ENCODE results near the gene GPR52. TPM values are rescaled to one million over a fixed set of nuclear protein-coding genes. Genes with fewer than 3 reads are reported as not detected.

The GPR52 gene
- total and polyA plus RNA-seq, 2 of the 4 experiments (the other 2 are of a cell fraction) = 0.90 TPM; not detected in 1

GRCh38 chr1:174425121-174425520 lies 22.6 kb upstream of the GPR52 start:
- Histone ChIP-seq H3K23ac (ENCODE audit: low read depth, low read length) (no peak overlapping the region), H2BK5ac (ENCODE audit: low read depth, low read length, poor library complexity, severe bottlenecking) (no peak overlapping the region), H3K4ac (ENCODE audit: low read depth, low read length) (no peak overlapping the region), H2AFZ (replicated peaks; ENCODE audit: low read length, poor library complexity) (no peak overlapping the region), H4K91ac (ENCODE audit: insufficient read depth, low read depth, low read length) (no peak overlapping the region), H3K9me1 (ENCODE audit: insufficient read depth, low read length) (no peaks in the 10 kb centered on the region), H3K4me3 (ENCODE audit: insufficient read depth, low read depth, low read length) (no peak overlapping the region), H3K4me2 (ENCODE audit: low read depth, low read length) (no peak overlapping the region), H3K27me3 (ENCODE audit: control insufficient read depth, insufficient read depth, low read length) (no peaks in the 10 kb centered on the region), H3K56ac (ENCODE audit: extremely low read depth, insufficient read depth, low read length) (no peak overlapping the region), H2AK5ac (ENCODE audit: low read depth, low read length) (no peak overlapping the region), H4K5ac (ENCODE audit: low read depth, low read length) (no peak overlapping the region), H3K14ac (replicated peaks; ENCODE audit: low read depth, low read length) (no peak overlapping the region), H3K79me1 (ENCODE audit: low read depth in 1 of 2, low read length in 2 of 2) (no peaks in the 10 kb centered on the region), H2BK15ac (ENCODE audit: low read depth, low read length) (no peak overlapping the region), H4K20me1 (ENCODE audit: insufficient read depth, low read length) (no peaks in the 10 kb centered on the region), H3K9ac (ENCODE audit: low read depth, low read length) (no peak overlapping the region), H3K27ac (ENCODE audit: insufficient read depth, low read length) (no peak overlapping the region), H2AK9ac (replicated peaks; ENCODE audit: low read depth, low read length, poor library complexity) (no peak overlapping the region), H3K4me1 (ENCODE audit: control insufficient read depth, insufficient read depth, low read length) (no peaks in the 10 kb centered on the region), H3K9me3 (ENCODE audit: control insufficient read depth, insufficient read depth, low read length) (no peaks in the 10 kb centered on the region), H3K18ac (ENCODE audit: low read depth, low read length) (no peak overlapping the region), H2BK20ac (ENCODE audit: low read depth, low read length) (no peak overlapping the region), H4K8ac (ENCODE audit: low read depth in 2 of 2, low read length in 2 of 2) (no peak overlapping the region), H2BK120ac (ENCODE audit: low read depth, low read length) (no peak overlapping the region), H3K36me3 (ENCODE audit: control insufficient read depth, insufficient read depth, low read length) (no peaks in the 10 kb centered on the region)
- intact Hi-C loops (cut with micrococcal nuclease) = no loop called here
- no peak for TF ChIP-seq CHD1 (IDR thresholded peaks at IDR 0.05; ENCODE audit: low read depth, low read length)
- TF ChIP-seq RAD21 (IDR thresholded peaks at IDR 0.05; ENCODE audit: low read length) = no peak
- no peak for TF ChIP-seq RCOR1 (IDR thresholded peaks at IDR 0.05; ENCODE audit: insufficient replicate concordance, low read length)
- TF ChIP-seq, protein P1, sequence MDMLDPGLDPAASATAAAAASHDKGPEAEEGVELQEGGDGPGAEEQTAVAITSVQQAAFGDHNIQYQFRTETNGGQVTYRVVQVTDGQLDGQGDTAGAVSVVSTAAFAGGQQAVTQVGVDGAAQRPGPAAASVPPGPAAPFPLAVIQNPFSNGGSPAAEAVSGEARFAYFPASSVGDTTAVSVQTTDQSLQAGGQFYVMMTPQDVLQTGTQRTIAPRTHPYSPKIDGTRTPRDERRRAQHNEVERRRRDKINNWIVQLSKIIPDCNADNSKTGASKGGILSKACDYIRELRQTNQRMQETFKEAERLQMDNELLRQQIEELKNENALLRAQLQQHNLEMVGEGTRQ (IDR thresholded peaks at IDR 0.05; ENCODE audit: low read depth, low read length) = no peak
- no peak for TF ChIP-seq ELK1 (IDR thresholded peaks at IDR 0.05; ENCODE audit: borderline replicate concordance, low read depth, low read length)
- TF ChIP-seq SMC3 (IDR thresholded peaks at IDR 0.05; ENCODE audit: low read depth, low read length) = no peak
- TF ChIP-seq RFX5 (IDR thresholded peaks at IDR 0.05; ENCODE audit: low read depth, low read length) = no peak
- no peak for TF ChIP-seq MAFK (IDR thresholded peaks at IDR 0.05; ENCODE audit: low read depth, low read length)
- no peak for TF ChIP-seq FOS (IDR thresholded peaks at IDR 0.05; ENCODE audit: low read depth, low read length)
- no peak for TF ChIP-seq BHLHE40 (IDR thresholded peaks at IDR 0.05; ENCODE audit: low read depth, low read length)
- TF ChIP-seq POLR2A (IDR thresholded peaks at IDR 0.05; ENCODE audit: low read depth, low read length) = no peak
- TF ChIP-seq MAZ (IDR thresholded peaks at IDR 0.05; ENCODE audit: borderline replicate concordance, low read depth, low read length) = no peak
- in situ Hi-C loops (cut with MboI; ENCODE audit: low sequenced_read_pairs) = no loop called here
- ChIA-PET POLR2A (ENCODE audit: unreplicated experiment) (no interaction called here), CTCF (no interaction called here)
- ATAC-seq (ENCODE audit: low read depth) = no peak
- BruUV-seq (replicated peaks) = no TSS peak
- no peak for DNase-seq
- dilution Hi-C loops (cut with HindIII; ENCODE audit: low sequenced_read_pairs, unreplicated experiment) = no loop called here

All from IMR-90 (cell line).